ENCODE results near the gene ENTPD1.
A peak's percentile ranks its signal among the peaks of the same experiment; 100 is the strongest.

ENTPD1 gene

GRCh38 chr10:95833042-95833610 lies 77.2 kb downstream of the ENTPD1 start:
- DNase-seq: no peak

GRCh38 chr10:95834406-95834805 lies 78.4 kb downstream of the ENTPD1 start:
- DNase-seq: no peak

- no peak for DNase-seq
Measured at GRCh38 chr10:95835149-95835860, 79.3 kb downstream of the ENTPD1 start.

GRCh38 chr10:95835911-95836310 lies 79.9 kb downstream of the ENTPD1 start:
- no peak for DNase-seq

- DNase-seq: no peak
Measured at GRCh38 chr10:95836610-95837355, 80.8 kb downstream of the ENTPD1 start.

- no peak for DNase-seq
Measured at GRCh38 chr10:95837356-95837776, 81.4 kb downstream of the ENTPD1 start.

GRCh38 chr10:95837783-95838182 lies 81.8 kb downstream of the ENTPD1 start:
- no peak for DNase-seq

GRCh38 chr10:95840121-95840520 lies 84.2 kb downstream of the ENTPD1 start:
- no peak for DNase-seq

- DNase-seq: no peak
Measured at GRCh38 chr10:95840681-95841080, 84.7 kb downstream of the ENTPD1 start.

- peak; percentile 15 for DNase-seq
Measured at GRCh38 chr10:95841661-95842498, 85.9 kb downstream of the ENTPD1 start.

GRCh38 chr10:95845411-95845810 lies 89.4 kb downstream of the ENTPD1 start:
- DNase-seq: no peak

GRCh38 chr10:95847007-95847406 lies 91.0 kb downstream of the ENTPD1 start:
- DNase-seq: no peak

GRCh38 chr10:95848841-95849240 lies 92.9 kb downstream of the ENTPD1 start:
- DNase-seq: no peak

- DNase-seq: no peak
Measured at GRCh38 chr10:95850791-95851190, 94.8 kb downstream of the ENTPD1 start.

GRCh38 chr10:95860166-95860940 lies 104.4 kb downstream of the ENTPD1 start:
- DNase-seq: no peak

GRCh38 chr10:95861386-95861785 lies 105.4 kb downstream of the ENTPD1 start:
- no peak for DNase-seq

GRCh38 chr10:95864906-95865813 lies 109.2 kb downstream of the ENTPD1 start:
- DNase-seq: peak; percentile 15

GRCh38 chr10:95865814-95866466 lies 110.0 kb downstream of the ENTPD1 start:
- no peak for DNase-seq

GRCh38 chr10:95866467-95866842 lies 110.5 kb downstream of the ENTPD1 start:
- DNase-seq: no peak

GRCh38 chr10:95867866-95868265 lies 111.9 kb downstream of the ENTPD1 start:
- no peak for DNase-seq
